22Rv1 (cell line): ENCODE measurements around the gene SORL1.

Experiments used
- H3K27ac ChIP-seq: fragments of 450-650 bp; 2 replicates; pipeline ENCODE4 v1.5.1; 2017
- ZFX ChIP-seq: fragments of 450-650 bp; IDR thresholded peaks from 2 replicates; pipeline ENCODE4 v1.6.1; 2017; ENCODE audit warnings: antibody characterized with exemption, borderline replicate concordance
- TF ChIP-seq, protein P1 (sequence below): fragments of 450-650 bp; IDR thresholded peaks from 2 replicates; pipeline ENCODE4 v1.5.1; 2017; ENCODE audit warnings: mild to moderate bottlenecking

SORL1 gene

DNA sequence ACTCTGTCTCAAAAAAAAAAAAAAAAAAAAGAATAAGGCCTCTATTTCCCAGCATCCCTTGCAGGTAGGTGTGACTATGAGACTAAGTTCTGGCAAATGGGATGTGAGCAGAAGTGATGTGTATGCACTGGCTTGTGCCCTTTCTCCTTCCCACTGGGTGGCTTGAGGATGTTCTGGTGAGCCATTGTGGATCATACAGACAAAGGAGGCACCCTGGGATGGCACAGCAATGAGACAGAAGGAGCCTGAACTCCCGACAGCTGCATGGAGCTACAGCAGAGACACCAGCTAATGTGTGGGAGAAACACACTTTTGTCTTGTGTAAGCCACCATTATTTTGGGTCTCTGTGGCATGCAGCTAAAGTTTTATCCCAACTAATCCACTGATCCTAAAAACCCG lies 10.6 kb upstream of the SORL1 start:
- TF ChIP-seq, protein P1, sequence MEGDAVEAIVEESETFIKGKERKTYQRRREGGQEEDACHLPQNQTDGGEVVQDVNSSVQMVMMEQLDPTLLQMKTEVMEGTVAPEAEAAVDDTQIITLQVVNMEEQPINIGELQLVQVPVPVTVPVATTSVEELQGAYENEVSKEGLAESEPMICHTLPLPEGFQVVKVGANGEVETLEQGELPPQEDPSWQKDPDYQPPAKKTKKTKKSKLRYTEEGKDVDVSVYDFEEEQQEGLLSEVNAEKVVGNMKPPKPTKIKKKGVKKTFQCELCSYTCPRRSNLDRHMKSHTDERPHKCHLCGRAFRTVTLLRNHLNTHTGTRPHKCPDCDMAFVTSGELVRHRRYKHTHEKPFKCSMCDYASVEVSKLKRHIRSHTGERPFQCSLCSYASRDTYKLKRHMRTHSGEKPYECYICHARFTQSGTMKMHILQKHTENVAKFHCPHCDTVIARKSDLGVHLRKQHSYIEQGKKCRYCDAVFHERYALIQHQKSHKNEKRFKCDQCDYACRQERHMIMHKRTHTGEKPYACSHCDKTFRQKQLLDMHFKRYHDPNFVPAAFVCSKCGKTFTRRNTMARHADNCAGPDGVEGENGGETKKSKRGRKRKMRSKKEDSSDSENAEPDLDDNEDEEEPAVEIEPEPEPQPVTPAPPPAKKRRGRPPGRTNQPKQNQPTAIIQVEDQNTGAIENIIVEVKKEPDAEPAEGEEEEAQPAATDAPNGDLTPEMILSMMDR: no peak
- TF ChIP-seq ZFX: no peak
- H3K27ac ChIP-seq: no peak overlapping the region

DNA sequence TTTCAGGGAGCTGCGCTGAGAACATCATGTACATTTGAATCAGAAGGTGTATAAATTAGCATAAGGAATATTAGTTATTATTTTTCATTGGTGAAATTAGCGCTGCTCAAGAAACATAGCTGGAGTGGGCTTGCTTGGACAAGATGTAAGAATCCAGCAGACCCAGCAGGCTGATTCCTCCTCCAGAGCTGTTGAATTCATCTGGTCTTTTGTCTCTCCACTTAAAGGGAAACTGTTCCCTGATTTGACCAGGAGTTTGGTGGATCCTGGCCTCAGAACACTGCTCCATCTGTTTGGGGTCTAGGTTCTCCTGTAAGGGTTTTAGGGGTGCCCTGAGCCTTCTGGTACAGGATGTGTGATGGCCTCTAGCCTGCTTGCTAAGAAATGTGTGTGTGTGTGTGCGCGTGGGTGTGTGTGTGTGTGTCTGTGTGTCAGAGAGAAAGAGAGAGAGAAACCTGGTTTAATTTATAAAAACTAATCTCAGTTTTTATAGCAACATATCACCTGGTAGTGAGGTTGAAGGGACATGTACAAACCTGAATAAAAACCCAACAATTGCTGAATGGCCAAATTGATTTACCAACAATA lies 8.3 kb upstream of the SORL1 start:
- no peak overlapping the region for H3K27ac ChIP-seq
- TF ChIP-seq ZFX: no peak

DNA sequence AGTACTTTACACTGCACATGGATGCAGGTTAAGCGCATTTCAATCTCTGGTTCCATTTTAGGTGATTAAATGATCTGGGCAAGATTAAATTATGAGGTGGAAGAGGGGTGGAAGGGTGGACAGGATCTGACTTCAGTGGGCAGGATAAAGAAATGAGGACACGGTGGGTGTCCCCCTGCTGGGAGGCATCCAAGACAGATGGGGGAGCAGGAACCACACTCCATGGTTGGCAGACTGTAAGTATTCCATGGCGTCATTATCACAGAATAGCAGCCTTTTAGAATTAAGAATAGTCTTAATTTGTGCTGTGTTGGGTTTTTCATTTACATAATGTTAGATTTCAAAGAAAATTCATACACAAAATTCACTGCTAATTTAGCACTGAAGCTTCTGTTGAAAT lies 7.6 kb upstream of the SORL1 start:
- TF ChIP-seq, protein P1: no peak
- TF ChIP-seq ZFX: no peak
- H3K27ac ChIP-seq: no peak overlapping the region

DNA sequence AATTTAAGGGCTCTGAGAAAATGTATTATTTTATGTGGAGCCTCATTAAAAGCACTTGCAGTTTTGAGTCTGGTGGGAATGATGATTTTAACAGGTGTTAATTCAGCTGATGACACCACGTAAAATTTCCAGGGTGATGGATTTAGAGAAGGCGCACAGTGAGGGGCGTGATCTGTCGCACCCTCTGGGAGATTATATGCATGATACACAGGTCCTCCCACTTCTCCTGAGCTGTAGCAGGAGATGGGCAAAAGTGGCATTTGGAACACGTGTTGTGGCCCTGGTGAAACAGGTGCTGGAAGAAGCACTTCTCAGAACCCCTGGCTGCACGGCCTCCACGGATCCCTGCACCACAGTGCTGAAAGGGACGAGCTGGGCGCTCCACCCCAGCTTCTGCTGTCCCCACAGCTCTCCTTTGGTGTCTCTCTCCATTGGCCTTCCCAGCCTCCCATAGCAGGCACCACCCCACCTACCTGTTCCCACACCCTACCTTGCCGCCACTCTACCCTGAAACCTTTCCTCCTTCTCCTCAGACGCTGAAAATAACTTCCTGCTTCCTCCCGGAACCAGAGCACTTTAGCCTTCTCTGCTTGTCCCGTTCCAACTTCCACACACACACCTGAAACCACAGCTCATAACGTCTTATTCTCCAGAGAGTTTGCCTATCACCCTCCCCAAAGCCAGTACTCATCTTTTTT lies 6.9 kb upstream of the SORL1 start:
- TF ChIP-seq, protein P1: no peak
- TF ChIP-seq ZFX: no peak
- no peak overlapping the region for H3K27ac ChIP-seq

DNA sequence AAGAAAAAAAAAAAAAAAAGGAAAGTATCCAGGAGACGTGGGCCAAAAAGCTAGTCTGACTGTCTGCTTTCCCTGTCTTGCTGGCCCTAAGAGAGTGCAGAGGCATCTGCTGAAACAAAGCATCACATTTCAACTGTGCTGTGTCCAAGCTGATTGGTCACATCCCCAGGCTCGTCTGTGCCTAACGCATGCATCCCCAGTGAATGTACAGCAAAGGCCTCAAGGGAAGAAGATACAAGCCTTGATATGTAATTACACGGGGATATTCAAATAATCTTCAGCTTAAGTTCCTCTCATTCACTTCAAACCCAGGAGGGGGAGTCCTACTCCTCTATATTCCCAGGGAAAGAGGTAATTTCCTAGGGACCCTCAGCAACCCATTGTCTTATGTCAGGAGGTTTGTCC lies 5.4 kb upstream of the SORL1 start:
- H3K27ac ChIP-seq: no peak overlapping the region
- TF ChIP-seq, protein P1: no peak
- TF ChIP-seq ZFX: no peak

DNA sequence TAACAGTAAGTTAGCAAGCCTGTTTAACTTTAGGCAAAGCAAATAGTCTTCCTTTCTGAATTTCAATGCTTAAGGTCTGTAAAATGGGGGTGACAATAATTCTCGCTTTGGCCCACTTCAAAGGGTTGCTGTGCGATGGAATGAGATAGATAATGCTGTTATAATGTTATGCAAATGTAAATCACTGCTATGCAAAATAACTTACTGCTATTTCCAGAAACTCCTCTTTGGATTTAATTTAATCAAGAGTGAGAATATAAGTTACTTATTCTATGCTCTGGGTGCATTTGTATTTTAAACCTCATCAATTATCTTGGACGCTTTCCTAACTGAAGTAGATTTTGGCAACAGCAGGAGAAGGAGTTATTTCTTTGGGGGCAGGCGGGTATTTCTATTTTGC lies 4.1 kb upstream of the SORL1 start:
- TF ChIP-seq, protein P1: no peak
- H3K27ac ChIP-seq: no peak overlapping the region

DNA sequence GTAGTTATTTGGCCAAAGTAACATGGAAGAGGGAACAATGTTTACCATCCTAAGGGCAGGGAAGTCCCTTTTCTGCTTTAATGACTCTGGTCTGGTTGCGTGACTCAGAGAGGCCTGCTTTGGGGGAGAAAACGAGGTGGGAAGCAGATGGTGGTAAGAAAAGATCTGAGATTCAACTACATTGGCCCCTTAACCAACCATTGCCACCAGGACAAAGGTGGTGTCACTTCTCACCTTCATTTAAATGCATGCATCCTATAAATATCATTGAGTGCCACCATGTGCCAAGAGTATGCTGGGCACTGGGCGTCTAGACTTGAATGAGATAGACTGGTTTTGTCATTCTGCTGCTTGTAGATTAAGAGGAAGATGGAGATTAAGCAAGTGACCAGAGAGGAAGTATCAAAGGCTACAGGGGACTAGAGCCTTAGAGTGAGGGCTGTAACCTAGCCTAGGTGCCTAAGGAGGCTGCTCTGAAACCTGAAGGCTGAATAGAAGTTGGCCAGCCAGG lies 3.6 kb upstream of the SORL1 start:
- TF ChIP-seq, protein P1: no peak
- no peak for TF ChIP-seq ZFX
- no peak overlapping the region for H3K27ac ChIP-seq

DNA sequence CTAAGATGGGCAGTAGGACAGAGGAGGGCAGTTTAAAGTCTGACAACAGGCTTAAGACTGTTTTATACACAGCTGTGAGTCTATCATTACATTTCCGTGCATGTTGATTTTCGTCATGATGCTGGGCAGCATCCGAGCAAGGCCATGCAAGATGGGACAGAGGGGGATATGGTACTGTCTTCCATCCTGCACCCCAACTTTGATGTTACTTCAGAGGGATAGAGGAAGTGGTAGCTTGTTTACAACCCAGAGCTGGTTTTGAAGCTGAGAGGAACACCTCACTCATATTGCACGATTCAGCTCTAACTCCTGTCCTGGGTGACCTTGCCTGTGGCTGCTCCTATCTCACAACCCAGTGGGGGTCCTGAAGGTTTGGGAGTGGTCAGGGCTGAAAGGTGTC lies 3.0 kb upstream of the SORL1 start:
- TF ChIP-seq ZFX: no peak
- TF ChIP-seq, protein P1: no peak
- no peak overlapping the region for H3K27ac ChIP-seq
